ENCODE data around the gene ODR4. TPM values are rescaled to one million over a fixed set of nuclear protein-coding genes. Genes with fewer than 3 reads are reported as not detected.

Gene ODR4
- 59.5 TPM for total RNA-seq

DNA sequence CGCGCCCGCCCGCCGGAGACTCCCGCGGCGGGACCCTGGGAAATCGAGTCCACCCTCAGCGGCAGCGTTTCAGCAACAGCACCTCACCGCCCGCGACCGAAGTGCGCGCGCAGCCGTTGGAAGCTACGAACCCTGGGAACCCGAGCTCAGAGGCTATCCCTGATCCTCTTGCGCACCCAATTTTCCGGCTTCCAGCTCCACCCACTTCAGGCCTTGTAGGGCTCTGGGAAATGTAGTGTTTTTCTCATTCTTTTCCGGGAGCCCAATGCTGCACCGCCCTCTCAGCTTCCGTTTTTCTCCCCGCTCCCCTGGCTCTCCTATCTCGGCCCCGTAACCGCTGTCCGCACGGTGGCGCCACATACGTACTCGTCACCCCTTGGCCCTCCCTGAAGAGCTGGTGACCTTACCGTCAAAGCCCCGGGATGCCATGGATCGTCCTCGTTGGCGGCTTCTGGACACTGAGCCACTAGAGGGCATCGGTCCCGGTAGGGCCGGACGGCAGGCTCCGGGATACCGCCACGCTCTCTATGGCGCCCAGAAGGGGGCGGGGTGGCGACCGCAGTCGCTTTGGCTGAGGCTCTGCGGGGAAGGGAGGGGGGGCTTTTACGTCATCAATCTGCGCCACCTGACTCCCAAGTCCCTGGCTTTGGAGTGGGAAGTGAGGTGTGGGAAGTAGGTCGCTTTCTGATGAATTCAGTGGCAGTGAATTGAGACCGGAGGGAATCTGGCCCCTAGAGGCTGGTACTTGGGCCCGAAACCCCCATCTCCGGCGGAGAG lies at the start of gene ODR4, which contains the start of gene TPR:
Gene ODR4, plus strand, starts transcription at position 687 of the 777 bp plus-strand sequence. CDS start 3,948 bp downstream, outside the sequence.
Gene TPR, minus strand, starts transcription at position 102 of the 777 bp plus-strand sequence. CDS start 225 bp downstream, outside the sequence.

DNA sequence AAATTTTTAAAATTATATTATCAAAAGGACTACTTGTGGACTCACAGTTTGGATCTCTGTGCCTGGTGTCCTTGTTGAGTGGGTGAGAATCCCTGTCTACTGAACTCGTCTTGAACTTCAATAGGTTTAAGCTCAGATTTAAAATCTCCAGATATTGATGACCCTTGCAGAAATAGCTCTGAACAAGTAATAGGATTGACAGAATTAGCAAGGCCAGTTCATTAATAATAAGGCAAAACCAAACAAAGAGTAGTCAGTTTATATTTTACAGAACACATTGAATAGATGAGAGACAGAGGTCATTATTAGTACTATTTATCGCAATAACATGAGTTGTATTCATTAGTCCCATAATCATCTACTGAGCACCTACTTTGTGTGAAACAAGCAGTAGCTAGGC lies 85.4 kb downstream of the ODR4 start, which contains the start of gene PDC:
Gene PDC, minus strand, starts transcription at position 101 of the 400 bp plus-strand sequence. CDS start 11,655 bp downstream, outside the sequence.

Other genes starting within 250 kb of the ODR4 start
- not detected for gene PRG4, start 79.6 kb upstream of the ODR4 start, total RNA-seq
- 99.2 TPM for gene TPR, start 585 bp upstream of the ODR4 start, total RNA-seq
- not detected for gene PDC, start 85.3 kb downstream of the ODR4 start, total RNA-seq